EH (cell line): ENCODE results near the gene COMT.
A peak's percentile ranks its signal among the peaks of the same experiment; 100 is the strongest.
"Not testable (repeated sequence)": the region's sequence is repeated elsewhere in the genome, so short reads cannot be mapped to it uniquely, and the experiment has no call there.

Experiments used
- DNase-seq: peaks from one replicate; pipeline ENCODE4 v3.0.0-alpha.2; 2015; ENCODE audit warnings: low read depth

The COMT gene

DNA sequence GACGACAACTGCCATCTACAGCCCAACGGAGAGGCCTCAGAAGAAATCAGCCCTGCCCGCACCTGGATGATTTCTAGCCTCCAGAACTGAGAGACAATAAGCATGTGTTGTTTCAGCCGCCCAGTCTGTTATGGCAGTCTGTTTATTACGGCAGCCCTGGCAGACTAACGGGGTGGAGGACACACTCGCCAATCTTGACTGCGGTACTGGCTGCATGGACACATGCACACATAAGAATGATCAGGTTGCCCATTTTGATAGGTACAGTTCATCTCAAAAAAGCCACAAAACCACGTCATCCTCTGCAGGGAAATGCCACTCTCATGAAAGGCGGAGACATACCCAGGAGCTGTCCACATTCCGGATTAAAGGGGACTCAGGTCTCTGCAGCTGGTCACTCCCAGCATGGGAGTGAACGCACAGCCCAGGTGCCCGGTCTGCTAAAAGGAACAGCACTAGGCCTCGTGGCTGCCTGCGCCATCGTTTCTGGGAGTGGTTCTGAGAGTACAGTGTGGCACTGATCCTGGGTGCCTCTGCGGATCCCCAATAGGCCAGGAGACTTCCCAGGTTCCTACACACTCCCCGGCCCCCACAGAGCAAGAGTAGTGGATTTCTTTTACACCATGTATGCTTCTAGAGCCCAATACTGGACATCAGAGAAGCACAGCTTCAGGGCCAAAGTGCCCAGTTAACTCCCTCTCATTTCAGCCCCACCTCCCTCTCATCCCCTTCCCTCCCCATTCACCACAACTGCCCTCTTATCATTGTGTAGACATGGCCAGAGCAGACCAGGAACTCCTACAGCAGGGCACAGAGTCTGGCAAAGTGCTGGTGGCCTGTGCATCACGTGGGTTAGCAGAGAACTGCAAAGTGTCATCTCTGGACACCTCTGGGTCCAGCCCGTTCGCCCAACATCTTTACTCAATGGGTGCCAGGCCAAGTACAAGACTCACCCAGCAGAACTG, 11.7 kb upstream of the COMT start:
- no peak for DNase-seq

DNA sequence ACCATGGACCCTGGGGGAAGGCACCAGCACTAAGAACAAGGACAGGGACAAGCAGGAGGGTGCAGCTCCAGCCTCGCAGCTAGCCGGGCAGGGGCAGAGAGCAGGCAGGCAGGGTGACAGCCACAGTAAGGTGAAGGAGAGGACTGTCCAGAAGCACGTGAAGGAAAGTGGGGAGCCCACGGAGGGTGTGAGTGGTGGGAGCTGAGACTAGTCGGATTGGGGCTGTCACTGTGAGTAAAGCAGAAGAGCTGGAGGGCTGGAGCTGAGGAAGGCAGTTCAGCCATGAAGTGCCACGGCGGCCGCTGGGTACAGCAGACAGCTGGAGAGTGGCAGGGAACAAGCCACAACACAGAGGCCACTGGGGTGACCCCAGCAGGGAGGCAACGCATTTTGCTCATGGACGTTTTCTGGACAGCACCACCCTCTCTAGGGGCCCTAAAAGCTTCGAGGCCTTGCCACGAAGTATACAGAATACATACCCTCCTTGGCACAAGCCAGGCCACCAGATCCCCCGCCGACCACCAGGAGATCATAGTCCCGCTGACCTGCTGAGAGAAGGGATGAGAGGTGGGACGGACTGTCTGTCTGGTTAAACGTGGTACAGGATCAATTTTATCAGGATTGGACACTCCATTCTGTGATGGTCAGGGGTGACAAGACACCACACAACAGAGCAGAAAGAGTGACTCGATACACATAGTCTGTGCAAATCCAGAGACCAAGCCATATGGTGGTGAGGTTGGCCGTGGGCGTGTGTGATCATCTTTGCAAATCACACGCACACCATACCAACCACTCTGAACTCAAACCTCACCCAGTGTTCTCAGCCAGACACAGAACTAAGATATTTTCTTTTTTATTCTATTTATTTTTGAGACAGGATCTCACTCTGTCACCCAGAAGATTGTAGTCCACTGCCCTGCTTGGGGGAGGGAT, 10.8 kb upstream of the COMT start:
- DNase-seq: no peak

DNA sequence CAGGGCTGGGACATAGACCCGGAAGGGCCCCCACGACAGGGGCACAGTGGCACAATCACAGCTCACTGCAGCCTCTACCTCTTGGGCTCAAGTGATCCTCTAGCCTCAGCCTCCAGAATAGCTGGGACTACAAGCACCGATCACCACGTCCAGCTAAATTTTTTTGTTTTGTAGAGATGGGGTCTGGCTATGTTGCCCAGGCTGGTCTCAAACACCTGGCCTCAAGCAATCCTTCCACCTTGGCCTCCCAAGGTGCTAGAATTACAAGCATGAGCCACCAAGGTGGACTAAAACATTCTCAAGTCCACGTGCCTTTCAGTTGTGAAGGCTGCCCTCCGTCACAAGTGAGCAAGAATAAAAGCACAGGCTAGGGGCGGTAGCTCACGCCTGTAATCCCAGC, 10.1 kb upstream of the COMT start:
- no peak for DNase-seq

DNA sequence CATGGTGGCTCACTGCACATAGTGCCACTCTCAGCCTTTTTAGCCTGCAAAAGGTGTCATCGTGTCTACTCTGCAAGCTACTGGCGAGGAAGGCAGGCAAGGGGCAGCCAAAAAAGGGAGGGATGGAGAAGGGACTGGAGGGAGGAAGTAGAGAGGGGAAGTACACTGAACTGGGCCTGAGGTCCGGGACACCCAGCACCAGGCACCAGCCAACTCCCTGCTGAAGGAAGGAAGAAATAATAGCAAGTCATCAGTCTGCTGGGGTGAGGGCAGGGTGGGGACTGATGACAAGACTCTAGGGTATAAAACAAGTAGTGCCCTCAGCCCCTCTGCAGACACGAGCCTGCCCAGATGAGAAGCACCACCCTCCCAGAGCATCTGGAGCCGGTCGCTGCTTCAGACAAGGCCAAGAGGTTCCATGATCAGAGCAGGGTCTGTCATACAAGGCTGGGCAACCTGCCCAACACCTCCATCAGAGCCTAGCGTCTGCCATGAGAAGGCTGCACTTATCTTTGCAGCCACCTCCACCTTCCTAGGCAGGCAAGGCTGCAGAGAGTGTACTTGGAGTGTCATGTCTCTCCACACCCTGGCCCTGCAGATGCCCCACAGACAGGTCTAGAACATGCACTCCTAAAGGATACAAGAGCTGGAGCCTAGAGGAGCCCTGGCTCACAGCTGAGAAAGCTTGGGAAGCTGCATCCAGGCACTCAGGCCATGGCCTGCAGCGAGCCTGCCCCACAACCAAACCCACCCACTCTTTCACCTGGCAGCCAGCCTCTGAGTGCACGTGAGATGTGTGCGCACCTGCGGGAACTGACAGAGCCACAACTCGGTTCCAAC, 9.0 kb upstream of the COMT start:
- DNase-seq: no peak

DNA sequence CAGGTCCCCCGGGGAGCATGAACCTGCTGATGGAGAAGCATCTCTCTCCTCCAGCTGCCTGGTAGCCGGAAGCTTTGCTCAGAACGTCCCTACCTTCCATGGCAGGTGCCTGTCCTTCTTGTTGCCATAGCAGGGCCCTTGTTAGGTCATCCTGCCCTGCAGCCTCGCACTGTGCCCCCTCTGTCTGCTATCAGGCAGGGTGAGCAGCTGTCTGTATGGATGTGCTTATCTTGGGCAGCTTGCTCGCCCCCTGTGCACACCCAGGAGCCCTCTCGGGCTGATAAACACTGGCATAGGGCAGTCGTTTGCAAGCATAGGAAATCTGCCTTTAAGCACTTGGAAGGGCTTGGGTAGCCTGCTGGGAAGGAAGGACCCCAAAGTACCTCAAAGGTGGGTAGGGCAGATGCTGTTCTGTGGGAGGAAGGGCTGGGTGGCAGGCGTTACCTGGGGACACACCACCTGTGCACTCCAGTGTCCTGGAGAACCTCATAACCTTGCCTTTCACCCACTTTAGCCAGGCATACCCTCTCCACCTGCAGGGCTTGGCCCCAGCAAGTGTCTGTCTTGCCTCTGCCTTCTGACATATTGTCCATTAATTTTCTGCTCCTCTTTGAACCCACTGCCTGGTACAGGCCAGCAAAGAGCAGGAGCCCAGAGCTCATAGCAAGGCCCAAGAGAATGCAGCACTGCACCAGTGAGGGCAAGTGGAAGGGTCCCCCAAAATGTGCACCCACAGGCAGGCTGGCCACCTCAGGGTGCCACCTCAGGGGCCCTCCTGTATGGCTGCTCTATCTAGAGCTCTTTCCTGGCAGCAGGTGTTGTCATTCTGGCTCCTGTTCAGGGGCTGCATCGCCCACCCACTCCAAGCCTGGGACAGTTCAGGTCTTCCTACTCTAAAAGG, 8.0 kb upstream of the COMT start:
- no peak for DNase-seq

DNA sequence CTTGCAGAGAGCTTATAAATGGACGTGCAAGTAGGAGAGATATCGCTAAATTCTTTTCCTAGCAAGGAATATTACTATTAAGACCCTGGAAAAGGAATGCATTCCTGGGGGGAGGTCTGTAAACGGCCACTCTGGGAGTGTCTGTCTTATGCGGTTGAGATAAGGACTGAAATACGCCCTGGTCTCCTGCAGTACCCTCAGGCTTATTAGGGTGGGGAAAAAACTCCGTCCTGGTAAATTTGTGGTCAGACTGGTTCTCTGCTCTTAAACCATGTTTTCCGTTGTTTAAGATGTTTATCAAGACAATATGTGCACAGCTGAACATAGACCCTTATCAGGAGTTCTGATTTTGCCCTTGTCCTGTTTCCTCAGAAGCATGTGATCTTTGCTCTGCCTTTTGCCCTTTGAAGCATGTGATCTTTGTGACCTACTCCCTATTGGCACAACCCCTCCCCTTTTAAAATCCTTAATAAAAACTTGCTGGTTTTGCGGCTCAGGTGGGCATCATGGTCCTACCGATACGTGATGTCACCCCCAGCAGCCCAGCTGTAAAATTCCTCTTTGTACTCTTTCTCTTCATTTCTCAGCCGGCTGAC, 6.4 kb upstream of the COMT start:
- not testable (repeated sequence) for DNase-seq

DNA sequence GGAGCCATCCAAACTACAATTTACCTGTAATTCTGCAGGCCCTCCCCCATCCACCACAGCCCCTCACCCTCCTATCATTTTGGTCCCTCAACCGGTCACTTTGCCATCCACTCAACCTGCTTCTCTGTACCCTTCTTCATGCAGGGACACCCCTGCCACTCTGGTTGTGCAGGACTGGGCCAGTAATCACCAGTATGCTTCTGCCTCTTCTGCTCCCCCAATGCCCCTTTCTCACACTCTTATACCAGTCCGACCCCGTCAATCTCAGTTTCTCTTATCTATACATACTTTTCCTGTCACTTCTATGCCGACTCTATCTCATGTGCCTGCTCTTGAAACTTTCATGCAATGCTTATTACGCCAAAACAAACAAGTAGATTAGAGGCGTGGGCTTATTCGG, 5.1 kb upstream of the COMT start:
- no peak for DNase-seq

DNA sequence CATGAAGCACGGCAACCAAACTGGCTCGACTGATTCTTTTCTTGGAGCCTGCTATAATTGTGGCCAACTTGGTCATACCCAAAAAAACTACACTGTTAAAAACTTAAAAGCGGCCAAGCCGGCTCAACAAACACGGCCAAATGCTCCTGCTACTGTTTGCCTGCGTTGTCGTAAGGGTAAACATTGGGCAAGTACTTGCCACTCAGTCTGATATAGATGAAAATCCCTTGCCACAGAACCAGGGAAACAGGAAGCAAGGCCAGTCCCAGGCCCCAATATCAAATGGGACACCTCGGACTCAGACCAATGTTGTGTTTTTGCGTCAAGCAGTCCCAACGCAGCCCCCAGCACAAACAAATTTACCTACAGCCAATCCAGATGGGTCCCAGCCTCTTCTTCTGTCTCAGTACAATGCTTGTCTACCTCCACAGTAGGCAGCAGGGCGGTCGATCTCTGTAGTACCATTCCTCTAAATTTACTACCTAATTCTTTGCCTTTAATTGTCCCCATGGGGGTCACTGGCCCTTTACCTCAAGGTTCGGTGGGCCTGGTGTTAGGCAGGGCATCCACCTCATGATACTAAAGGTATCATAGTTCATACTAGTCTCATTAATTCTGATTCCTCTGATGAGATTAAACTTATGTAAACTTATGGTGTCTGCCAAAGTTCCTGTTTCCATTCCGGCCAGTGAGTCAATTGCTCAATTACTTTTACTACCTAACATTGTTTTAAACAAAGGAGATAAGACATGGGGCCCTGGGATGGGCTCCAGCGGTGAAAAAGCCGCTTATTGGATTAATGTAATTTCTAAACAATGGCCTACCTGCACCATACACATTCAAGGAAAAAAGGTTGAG, 3.7 kb upstream of the COMT start:
- DNase-seq: peak; percentile 22

DNA sequence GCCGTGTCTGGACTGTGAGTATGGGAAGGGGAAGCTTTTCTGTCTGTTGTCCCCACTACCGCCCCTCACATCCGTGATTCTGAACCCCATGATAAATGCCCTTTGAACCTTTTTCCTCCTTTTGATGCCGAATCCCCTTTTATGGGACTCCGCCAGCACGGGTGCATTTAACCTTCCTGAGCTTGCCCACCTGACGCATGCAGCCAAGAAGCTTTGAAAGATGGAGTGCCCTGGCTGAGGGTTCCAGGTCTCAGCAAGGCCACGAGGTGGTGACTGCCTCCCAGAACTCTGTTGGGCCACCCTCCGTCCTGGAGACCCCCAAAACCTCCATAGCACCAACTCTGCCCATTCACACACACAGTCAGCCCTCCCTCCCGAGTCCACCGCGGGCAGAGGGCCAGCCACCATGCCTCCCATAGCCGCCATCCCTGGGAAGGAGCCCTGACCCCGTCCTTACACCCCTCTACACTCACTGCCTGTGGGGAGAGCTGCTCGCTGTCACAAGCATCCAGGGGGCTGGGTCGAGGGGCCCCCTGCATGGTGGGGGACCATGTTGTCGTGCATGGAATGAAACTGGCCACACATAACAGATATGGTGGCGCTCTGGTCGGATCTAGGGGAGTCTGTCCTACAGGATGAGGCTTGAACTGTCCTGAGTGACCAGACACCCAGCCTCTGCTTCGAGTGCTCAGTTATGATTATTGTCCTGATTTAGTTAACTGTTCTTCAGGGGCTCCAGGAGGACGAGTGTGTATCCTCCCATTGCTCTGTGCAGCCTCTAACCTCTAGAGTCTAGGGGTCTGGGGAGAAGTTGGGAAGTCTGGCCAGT, 822 bp upstream of the COMT start:
- peak; percentile 27 for DNase-seq

DNA sequence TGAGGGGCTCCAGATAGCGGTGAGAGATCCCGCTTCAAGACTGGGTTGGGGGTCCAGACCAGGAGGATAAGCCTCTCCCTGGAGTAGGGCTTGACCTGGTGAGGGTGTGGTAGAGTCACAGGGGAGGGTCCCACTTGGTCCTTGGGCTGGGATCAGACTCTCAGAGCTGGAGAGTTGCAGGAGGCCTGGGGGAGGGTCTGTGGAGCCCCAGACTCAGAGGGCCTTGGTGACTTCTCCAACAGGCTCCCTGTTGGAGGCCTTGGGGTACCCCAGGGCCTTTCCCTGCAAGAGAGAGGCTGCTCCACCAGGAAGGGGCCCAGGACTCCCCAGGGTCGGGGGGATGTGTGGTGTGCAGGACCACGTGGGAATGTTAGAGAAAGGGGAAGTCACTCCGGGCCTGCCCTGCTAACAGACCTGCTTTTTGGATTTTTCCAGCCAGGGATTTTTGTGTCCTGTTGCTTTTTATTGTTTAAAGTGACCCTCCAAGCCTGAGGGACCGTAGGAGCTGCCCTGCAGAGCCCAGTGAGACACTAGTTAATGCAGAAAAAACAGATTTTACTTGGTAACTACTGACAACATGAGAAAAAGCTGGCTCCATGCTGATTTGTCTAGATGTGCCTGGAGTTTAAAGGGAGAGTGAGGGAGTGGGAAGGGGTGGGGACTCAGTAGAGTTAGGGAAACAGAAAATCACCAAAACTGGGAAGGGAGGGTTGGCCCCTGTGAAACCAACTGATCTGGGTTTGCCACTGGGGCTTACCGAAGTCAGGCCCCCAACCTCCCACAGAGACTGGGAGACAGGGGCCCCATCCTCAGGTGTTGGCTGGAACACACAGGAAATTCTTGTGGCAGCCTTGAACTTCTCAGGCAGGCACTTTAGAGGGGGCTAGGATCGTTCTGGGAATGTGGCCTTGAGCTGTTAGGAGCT, 847 bp downstream of the COMT start:
- DNase-seq: peak; percentile 77

DNA sequence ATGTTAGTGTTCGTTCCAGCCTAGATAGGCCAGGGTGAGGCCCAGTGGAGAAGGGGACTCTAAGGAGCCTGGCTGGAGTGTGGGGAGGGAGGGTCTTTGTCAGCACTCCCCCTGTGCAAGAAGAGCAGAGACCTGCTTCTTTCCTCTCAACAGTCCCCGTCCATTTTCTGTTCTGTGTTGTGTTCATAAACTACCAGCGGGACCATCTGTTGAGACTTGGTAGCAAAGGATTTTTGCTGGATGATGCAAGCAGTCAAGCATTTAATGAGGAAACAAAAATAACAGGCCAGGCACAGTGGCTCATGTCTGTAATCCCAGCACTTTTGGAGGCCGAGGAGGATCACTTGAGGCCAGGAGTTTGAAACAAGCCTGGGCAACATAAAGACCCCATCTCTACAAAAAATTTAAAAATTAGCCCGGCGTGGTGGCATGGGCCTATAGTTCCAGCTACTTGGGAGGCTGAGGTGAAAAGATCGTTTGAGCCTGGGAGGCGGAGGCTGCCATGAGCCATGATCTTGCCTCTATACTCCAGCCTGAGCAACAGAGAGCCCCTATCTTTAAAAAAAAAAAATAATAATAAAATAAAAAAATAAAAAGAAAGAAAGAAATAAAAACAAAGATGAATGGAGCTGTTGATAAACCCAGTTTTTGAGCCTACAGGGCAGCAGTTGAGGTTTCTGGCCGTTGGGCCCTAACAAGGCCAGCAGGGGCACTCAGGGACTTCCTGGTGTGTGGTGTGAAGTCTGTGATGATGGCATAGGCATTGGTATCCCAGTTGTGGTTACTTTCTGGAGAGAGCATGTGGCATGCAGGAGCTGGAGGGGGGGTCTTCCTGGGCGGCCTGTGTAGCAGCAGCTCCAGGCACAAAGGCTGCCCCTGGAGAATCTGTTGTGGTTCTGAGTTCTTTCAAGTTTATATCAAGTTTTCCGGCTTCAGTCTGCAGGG, 1.8 kb downstream of the COMT start:
- DNase-seq: peak; percentile 95

DNA sequence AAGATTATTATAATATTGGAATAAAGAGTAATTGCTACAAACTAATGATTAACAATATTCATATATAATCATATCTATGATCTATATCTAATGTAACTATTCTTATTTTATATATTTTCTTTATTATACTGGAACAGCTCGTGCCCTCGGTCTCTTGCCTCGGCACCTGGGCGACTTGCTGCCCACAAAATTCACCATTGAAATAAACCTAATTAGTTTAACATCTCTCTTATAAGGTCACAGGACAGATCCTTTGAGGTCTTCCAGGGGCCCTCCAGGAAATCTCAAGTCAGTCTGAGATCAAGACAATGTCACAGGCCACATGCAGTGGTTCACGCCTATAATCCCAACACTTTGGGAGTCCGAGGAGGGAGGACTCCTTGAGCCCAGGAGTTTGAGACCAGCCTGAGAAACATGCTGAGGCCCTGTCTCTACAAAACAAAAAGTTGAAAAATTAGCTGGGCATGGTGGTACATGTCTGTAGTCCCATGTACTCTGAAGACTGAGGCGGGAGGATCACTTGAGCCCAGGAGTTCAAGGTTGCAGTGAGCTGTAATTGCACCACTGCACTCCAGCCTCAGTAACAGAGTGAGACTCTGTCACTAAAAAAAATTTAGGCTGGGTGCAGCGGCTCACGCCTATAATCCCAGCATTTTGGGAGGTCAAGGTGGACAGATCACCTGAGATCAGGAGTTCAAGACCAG, 6.6 kb downstream of the COMT start:
- DNase-seq: no peak

DNA sequence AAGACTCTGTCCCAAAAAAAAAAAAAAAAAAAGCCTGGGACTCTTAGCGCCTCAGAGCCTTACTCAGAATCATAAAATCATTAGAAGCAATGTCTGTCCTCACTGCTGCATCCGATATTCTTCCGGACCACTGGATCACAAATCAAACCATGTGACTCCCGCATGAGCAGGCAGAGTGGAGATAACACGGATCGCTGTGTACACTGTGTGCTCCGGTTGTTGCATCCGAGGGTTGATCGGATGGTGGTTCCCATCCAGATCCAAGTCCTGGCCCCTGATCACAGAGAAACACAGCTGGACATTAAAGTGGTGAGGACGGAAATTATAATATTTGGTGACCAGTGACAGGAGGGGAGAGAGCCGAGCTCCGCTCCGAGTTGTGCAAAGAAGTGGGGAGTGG, 9.8 kb downstream of the COMT start:
- DNase-seq: no peak

DNA sequence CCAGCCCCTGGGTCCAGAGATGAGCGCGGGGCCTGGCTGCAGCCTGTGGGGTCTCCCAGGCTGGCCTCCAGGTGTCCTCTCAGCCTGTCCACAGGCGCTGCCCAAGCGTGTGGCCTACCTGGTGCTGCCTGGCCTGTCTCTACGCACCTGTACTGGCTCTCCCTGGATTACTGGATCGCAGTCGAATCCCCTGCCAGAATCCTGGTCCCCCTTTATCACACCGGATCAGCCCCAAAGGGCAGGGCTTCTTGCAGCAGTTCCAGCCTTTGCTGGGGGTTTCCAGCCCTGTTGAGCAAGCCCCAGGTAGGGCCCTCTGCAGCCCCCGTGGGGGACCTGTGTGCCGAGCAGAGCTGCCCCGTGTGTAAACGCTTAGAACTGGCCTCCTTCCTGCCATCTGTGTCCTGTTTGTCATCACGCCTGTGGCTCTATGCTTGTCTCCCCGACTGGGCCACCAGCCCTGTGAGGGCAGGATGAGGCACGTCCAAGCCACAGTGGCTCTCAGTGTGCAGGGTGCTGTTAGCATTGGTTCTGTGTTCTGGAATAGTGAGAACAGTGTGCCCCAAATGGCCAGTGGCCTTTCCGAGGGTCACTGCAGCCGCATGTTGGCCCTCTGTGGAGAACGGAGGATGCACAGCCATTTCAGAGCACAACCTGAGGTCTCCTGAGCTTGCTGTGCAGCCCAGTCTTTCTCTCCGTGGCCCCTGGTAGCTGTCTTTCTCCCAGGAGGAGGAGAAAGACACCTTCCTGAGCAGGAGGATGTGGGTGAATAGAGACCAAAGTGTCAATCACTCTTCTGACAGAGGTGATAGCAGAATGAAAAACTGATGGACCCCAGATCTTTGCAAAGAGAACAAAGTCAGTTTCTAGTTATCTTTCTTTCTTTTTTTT, 13.9 kb downstream of the COMT start:
- DNase-seq: no peak

DNA sequence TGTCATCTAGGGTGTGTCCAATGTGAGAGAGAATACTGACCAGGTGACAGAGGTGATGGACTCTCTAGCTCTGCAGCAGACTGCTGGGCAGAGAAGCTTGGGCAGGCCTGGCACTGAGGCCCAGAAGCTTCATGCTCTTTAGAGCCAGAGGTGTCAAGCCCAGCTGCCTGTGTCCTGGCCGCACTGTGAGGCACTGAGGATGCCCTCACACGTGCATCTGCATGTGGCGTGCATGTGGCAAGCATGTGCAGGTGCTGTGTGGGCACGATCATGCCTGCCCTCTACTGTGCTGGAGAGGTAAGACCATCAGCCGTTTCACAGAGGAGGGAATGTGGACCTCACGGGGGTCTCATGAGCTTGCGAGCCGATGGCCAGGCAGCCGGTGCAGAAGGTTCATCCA, 15.9 kb downstream of the COMT start:
- no peak for DNase-seq
